ENCODE measurements around the gene EEFSEC.

Gene EEFSEC

GRCh38 chr3:128316481-128316891 is 163.2 kb downstream of the EEFSEC start:
- peak; percentile 4 to 34 (median 31) for DNase-seq (ENCODE audit: low read depth in 3 of 3)

DNA sequence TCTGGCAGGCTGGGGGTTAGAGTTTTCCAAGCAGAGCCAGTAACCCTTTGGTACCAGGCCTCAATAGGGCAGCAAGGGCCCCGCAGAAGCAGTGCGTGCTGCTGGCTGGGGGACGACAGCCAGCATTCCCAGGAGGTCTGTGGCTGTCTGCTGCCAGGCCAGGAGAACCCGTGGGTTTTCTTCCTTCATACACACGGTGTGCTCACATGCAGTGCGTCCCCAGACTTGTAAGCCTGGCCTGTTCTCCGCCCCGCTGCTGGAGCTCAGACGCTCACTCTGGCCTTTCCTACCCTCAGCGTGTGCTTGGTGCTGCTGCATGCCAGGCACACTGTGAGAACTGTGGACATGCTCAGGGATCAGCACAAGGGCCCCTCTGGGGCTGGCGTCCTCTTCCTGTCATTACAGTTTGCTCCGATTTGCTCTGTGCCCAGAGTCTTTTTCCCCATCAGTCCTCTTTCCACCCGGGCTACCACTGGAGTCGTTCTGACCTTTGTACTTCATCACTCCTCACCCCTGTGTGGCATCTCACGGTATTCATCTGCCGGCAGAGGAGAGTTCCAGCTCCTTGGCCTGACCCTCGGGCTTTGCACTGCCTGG is 163.9 kb downstream of the EEFSEC start:
- DNase-seq (ENCODE audit: low read depth in 3 of 3), result no peak

GRCh38 chr3:128317698-128318231 is 164.5 kb downstream of the EEFSEC start:
- no peak for DNase-seq (ENCODE audit: low read depth in 3 of 3)

- DNase-seq (ENCODE audit: low read depth in 3 of 3), result no peak
Observed at GRCh38 chr3:128318275-128318941, 165.1 kb downstream of the EEFSEC start.

- DNase-seq (ENCODE audit: low read depth in 3 of 3), result no peak
Observed at GRCh38 chr3:128319107-128319506, 165.8 kb downstream of the EEFSEC start.

GRCh38 chr3:128319741-128320141 is 166.5 kb downstream of the EEFSEC start:
- no peak for DNase-seq (ENCODE audit: low read depth in 3 of 3)

DNA sequence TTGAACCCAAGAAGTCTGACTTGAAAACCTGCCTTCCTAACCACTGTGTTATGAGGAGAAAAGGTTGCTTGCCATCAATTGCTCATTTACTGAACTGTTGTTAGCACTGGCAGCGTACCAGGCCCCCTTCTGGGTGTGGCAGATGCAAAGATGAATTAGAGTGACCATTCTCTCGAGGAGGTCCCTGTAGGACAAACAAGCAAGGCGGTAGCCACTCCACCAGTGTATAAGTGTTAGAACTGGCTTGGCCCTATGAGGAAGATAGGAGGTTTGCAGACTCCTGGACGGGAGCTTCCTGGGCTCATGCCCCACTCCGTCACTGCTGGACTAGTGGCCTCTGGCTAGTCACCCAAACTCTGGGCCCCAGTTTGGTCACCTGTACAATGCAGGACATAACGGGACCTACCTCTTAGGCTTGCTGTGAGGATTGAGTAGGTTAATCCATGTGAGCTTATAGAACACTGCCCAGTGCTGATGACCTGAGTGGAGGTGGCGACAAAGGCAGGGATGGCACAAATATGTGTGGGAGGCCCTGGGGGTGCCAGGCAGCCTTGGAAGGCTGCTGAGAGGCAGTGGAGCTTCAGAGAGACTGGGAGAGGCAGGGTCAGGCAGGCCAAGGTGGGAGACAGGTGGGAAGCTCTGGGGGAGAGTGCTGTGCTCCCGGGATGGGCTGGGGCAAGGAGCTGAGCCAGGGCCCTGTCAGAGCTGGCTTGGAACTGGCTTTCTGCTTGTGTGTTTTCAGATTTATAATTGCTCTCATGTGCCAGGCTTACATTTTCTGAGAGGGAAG is 167.5 kb downstream of the EEFSEC start:
- no peak for DNase-seq (ENCODE audit: low read depth in 3 of 3)

GRCh38 chr3:128321418-128321817 is 168.1 kb downstream of the EEFSEC start:
- DNase-seq (ENCODE audit: low read depth in 3 of 3), result no peak

DNA sequence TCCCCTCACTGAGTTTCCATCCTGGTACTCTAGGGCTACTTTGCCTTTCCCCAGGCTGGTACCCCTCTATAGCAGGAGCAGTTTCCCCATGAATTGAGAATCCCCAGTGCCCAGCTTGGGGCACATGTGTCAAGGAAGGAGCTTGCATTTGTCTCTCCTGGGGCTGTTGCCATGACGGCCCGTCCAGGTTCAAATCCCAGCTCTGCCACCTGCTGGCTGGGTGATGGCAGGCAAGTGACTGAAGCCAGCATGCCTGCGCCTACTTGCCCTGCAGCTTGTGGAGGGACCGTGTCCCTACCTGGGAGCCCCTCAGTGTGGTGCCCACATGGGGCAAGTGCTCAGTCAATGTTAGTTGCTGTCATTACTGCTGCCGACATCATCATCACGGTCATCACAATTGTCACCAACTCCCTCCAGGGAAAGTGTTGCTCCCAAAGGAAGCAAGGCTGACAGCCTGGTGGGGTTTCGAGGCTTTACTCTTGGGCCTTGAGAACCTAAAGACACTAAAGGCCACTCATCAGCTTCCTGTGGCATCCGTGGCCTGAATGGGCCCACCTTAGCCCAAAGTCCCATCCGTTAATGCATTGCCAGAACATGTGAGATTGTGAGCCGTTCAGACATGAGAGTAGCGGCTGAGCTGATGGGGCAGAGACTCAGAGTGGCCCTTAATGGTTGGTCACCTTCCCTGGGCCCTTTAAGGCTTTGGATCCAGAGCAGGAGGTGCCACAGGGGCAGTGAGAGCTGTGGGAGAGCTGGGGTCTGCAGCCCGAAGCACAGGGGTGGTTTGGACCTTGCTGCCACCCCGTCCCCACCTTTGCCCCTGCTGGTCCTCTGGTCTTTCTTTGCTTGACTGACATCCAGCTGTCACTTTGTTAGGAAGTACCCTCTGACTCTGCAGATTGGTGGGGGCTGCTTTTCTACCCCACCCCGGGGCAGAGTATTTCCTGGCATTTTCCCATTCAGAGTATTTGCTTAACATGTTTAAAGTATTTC is 169.0 kb downstream of the EEFSEC start:
- peak in 2 of 3 donors; percentile 26 to 40 for DNase-seq (ENCODE audit: low read depth in 3 of 3)

DNA sequence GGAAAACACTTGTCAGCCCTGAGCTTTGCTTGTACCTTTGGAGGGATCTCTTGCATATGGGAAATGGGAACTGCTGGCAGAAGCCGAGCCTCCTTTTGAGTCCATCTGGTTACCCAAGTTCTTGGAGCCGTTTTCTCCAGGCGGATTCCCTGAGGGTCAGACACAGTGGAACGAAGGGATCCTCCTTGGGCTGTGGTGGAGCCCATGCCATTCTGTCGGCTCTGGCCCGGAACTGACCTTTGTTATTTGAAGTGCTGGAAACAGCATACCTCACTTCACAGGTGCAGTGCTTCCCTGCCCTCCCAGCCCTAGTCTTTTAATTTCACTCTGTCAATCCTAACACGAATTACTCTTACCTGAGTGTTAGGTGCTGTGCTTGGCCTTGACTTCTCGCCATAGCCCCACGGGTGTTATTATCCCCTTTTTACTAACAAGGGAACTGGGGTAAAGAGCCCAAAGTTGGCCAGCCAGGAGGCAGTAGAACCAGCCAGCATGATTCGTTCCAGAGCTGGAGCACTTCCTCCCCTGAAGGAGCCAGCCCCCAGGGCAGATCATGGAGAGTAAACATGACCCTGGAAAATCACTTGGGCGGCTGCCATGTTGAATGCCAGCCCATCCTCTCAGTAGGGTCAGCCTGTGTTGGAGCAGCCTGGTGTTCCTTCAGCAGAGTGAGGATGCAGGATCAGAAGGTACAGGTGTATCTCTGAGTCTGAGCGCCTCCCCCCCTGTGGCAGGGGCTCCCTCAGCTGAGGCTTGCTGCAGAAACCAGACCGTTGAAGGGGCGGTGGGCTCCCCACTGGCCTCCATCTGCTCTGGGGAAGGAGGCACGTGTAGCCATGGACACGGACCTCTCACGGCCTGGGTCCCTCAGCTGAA is 170.2 kb downstream of the EEFSEC start:
- DNase-seq (ENCODE audit: low read depth in 3 of 3), result no peak

GRCh38 chr3:128324911-128325592 is 171.8 kb downstream of the EEFSEC start:
- no peak for DNase-seq (ENCODE audit: low read depth in 3 of 3)

DNA sequence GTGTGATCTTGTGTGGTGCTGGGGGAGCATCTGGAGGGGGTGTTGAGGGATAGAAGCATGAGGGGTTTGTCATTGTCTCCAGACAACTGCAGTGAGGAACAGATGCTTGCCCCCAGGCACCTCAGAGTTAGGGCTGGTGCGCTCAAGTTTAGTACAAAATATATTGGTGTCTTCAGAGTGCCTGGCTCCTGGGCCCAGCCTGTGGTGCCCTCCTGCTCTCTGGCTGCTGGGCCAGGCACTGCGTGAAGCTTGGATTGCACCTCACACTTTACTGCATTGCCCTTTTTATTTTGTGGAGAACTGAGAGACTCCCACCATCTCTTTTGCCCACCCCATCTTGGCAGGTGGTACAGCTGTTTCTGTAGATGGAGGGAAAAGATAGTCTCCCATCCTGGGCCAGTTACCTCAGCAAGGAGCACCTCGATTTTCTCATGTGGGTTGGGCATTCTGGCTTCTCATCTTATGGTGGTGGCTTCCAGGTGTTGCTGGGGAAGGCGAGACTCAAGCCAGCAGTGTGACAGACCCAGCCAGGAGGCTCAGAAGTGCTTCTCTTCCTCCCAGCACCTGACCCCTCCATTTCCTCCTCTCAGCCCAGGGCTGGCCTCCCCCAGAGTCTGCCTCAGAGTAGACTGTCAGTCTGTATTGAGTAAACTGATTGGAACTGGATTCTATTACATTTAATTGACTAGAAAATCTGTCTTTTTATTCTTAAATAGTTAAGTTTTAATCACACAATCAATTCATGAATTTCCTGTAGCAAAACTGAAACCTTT is 173.0 kb downstream of the EEFSEC start:
- no peak for DNase-seq (ENCODE audit: low read depth in 3 of 3)

GRCh38 chr3:128327606-128328031 is 174.3 kb downstream of the EEFSEC start:
- no peak for DNase-seq (ENCODE audit: low read depth in 3 of 3)

- no peak for DNase-seq (ENCODE audit: low read depth in 3 of 3)
Observed at GRCh38 chr3:128328546-128329458, 175.5 kb downstream of the EEFSEC start.

DNA sequence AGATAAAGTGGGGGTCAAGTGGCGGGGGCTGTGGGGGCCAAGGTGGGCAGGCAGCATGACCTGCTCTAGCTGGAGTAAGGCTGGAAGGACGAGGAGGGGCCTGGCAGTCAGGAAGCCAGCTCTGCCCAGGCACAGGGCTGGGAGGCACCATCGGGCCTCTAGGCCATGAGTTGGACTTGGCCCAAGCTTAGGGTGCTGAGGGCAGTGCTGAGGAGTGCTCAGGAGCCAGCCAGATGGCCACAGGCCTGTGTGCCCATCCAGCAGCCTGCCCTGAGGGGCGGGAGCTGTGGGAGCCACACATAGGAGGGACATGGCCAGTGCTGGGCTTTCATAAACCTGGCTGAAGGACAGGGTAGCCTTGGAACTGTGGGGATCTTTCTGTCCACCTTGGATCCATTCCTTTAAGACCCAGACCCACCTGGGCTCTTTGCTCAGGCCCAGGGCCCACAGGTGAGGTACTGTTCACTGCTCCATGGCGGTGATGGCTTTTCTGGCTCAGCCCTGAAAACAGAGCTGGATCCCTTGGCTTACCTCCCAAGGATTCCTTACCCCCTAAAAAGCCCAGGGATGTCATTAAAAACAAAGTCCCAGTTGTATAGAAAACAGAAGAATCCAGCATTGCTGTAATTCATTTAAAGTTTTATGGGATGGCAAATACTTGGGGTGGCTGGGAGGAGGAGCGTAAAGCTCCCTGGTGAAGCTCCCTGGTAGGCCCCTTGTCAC is 176.4 kb downstream of the EEFSEC start:
- no peak for DNase-seq (ENCODE audit: low read depth in 3 of 3)

- DNase-seq (ENCODE audit: low read depth in 3 of 3), result no peak
Observed at GRCh38 chr3:128330214-128330842, 177.0 kb downstream of the EEFSEC start.

All from stimulated activated CD4-positive, alpha-beta T cell treated with anti-CD3 and anti-CD28 coated beads, TNF-alpha, amount 100 ng/mL, for 48 hours (primary cell).